HepG2 (cell line): ENCODE results near the gene LYZL2. TPM values are rescaled to one million over a fixed set of nuclear protein-coding genes. Genes with fewer than 3 reads are reported as not detected.

Experiments used
- CEBPB ChIP-seq: IDR thresholded peaks from 2 replicates; pipeline ENCODE4 v1.6.1; 2011; ENCODE audit warnings: low read depth, low read length, improper control_type of control experiment, borderline replicate concordance
- DNMT1 ChIP-seq: sonication (generic); formaldehyde crosslinking; IDR thresholded peaks from 2 replicates; pipeline ENCODE4 v1.5.1; 2020; ENCODE audit warnings: mild to moderate bottlenecking, missing genetic modification reagents
- DNMT3B ChIP-seq: conservative IDR thresholded peaks from 2 replicates; pipeline ENCODE4 v1.6.1; 2016; ENCODE audit warnings: missing biosample characterization, control low read depth
- FOXP1 ChIP-seq, 2 experiments: fragments of 450-650 bp in 1 of 2; IDR thresholded peaks; 2 replicates each; pipeline ENCODE4 v1.6.1; 2017 to 2018; ENCODE audit warnings: antibody characterized with exemption in 1 of 2
- KDM2A ChIP-seq: sonication (generic); formaldehyde crosslinking; IDR thresholded peaks from 2 replicates; pipeline ENCODE4 v1.4.0; 2020; ENCODE audit warnings: low read depth, missing genetic modification reagents, borderline replicate concordance
- POLR2AphosphoS2 ChIP-seq: IDR thresholded peaks from 2 replicates; pipeline ENCODE4 v1.6.1; 2011; ENCODE audit warnings: low read depth, low read length, improper control_type of control experiment
- SKI ChIP-seq: fragments of 450-650 bp; IDR thresholded peaks from one replicate; pipeline ENCODE4 v1.6.1; 2018; ENCODE audit warnings: mild to moderate bottlenecking; ENCODE audit not compliant: partially characterized antibody
- TOE1 ChIP-seq: sonication (generic); formaldehyde crosslinking; IDR thresholded peaks from 2 replicates; pipeline ENCODE4 v1.4.0; 2020; ENCODE audit warnings: mild to moderate bottlenecking, missing genetic modification reagents
- ZFP1 ChIP-seq: IDR thresholded peaks from 2 replicates; pipeline ENCODE4 v1.6.1; 2016
- ZFP41 ChIP-seq: sonication (generic); formaldehyde crosslinking; IDR thresholded peaks from 2 replicates; pipeline ENCODE4 v1.4.0; 2020; ENCODE audit warnings: mild to moderate bottlenecking, missing genetic modification reagents, borderline replicate concordance
- ZFP90 ChIP-seq: sonication (generic); formaldehyde crosslinking; IDR thresholded peaks from 2 replicates; pipeline ENCODE4 v1.8.0; 2022; ENCODE audit warnings: missing genetic modification reagents, mild to moderate bottlenecking, inconsistent platforms, borderline replicate concordance
- ZNF121 ChIP-seq: sonication (generic); formaldehyde crosslinking; IDR thresholded peaks from 2 replicates; pipeline ENCODE4 v1.5.0; 2020; ENCODE audit warnings: mild to moderate bottlenecking, missing genetic modification reagents
- ZNF274 ChIP-seq: sonication (generic); formaldehyde crosslinking; IDR thresholded peaks from 2 replicates; pipeline ENCODE4 v1.5.1; 2020; ENCODE audit warnings: mild to moderate bottlenecking, missing genetic modification reagents
- ZNF468 ChIP-seq: sonication (generic); formaldehyde crosslinking; IDR thresholded peaks from 2 replicates; pipeline ENCODE4 v1.8.0; 2022; ENCODE audit warnings: mild to moderate bottlenecking, moderate library complexity, missing genetic modification reagents
- ZNF549 ChIP-seq: sonication (generic); formaldehyde crosslinking; IDR thresholded peaks from 2 replicates; pipeline ENCODE4 v1.5.0; 2020; ENCODE audit warnings: missing genetic modification reagents
- ZNF652 ChIP-seq: IDR thresholded peaks from 2 replicates; pipeline ENCODE4 v1.6.1; 2016; ENCODE audit warnings: low read depth, borderline replicate concordance
- ZSCAN21 ChIP-seq: sonication (generic); formaldehyde crosslinking; IDR thresholded peaks from 2 replicates; pipeline ENCODE4 v1.8.0; 2022; ENCODE audit warnings: mild to moderate bottlenecking, missing genetic modification reagents, moderate library complexity, borderline replicate concordance
- ZSCAN22 ChIP-seq: sonication (generic); formaldehyde crosslinking; IDR thresholded peaks from 2 replicates; pipeline ENCODE4 v1.4.0; 2020; ENCODE audit warnings: mild to moderate bottlenecking, missing genetic modification reagents
- ZSCAN25 ChIP-seq: sonication (generic); formaldehyde crosslinking; IDR thresholded peaks from 2 replicates; pipeline ENCODE4 v1.8.0; 2022; ENCODE audit warnings: mild to moderate bottlenecking, missing genetic modification reagents
- polyA plus RNA-seq, 8 experiments: library from polyadenylated mRNA; depleted of rRNA in 3 of 8; stranded (reverse) in 7 of 8; unstranded in 1 of 8; fragments of >200 nt; fragmentation: Illumina TruSeq in 4 of 8; extraction: Trizol in 4 of 8; gene quantifications; 2 replicates each; pipeline versions ENCODE4 v1.2.1 to v1.2.3, GENCODE V29; 2011 to 2016; ENCODE audit warnings: low read depth in 4 of 8, missing spikeins in 1 of 8, mixed read lengths in 1 of 8; ENCODE audit not compliant: insufficient read depth in 1 of 8
- total RNA-seq, 5 experiments: library from RNA; depleted of rRNA; stranded (reverse); fragments of >200 nt; fragmentation: Illumina TruSeq; extraction: Trizol; gene quantifications; 2 replicates each; pipeline ENCODE4 v1.2.3, GENCODE V29; 2016; ENCODE audit warnings: low read depth in 1 of 5
- TF ChIP-seq, protein P1 (sequence below): sonication (generic); formaldehyde crosslinking; IDR thresholded peaks from 2 replicates; pipeline ENCODE4 v1.4.0; 2020; ENCODE audit warnings: mild to moderate bottlenecking, missing genetic modification reagents
- TF ChIP-seq, protein P2 (sequence below): IDR thresholded peaks from 2 replicates; pipeline ENCODE4 v1.6.1; 2016; ENCODE audit warnings: missing compliant biosample characterization, missing genetic modification reagents, borderline replicate concordance
- TF ChIP-seq, protein P3 (sequence below), 2 experiments: fragments of 450-650 bp in 1 of 2; sonication (generic) in 1 of 2; formaldehyde crosslinking; IDR thresholded peaks; 2 replicates each; pipeline versions ENCODE4 v1.5.0 to v1.8.0; 2020 to 2022; ENCODE audit warnings: mild to moderate bottlenecking in 1 of 2, missing genetic modification reagents in 1 of 2

The LYZL2 gene
- total and polyA plus RNA-seq, 2 of the 13 experiments (the other 11 are each of a cell fraction or from before 2014, with no cell fraction given): 0.20 to 0.63 TPM

DNA sequence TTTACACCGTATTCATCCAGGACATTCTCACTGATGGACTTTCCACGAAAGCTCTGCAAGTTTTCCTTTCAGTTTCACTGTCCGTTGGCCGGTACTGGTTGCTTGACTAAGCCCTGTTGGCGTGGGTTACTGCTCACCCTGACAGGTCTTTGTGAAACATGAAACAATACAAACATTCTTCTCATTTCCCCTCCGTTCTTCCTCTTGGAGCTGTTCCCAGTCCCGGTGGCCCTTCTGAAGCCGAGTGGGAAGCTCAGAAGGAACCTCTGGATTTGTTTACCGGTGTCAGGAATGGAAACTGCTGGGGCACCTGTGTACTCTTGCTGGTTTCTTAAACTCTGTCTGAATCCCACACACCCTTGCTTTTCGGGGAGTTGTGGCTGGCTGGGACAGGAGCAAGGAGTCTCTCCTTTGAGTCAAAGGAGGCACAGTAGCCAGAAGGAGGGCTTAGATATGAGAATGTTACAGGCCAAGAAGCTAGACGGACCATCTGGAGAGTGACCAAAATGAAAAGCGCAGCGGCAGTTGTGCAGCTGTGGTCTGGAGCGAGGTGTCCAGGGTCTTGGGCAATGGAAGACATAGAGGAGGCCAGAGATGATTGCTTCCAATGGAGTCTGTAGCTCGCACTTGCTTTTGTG lies 45.7 kb downstream of the LYZL2 start (continued):
- TF ChIP-seq, protein P1, sequence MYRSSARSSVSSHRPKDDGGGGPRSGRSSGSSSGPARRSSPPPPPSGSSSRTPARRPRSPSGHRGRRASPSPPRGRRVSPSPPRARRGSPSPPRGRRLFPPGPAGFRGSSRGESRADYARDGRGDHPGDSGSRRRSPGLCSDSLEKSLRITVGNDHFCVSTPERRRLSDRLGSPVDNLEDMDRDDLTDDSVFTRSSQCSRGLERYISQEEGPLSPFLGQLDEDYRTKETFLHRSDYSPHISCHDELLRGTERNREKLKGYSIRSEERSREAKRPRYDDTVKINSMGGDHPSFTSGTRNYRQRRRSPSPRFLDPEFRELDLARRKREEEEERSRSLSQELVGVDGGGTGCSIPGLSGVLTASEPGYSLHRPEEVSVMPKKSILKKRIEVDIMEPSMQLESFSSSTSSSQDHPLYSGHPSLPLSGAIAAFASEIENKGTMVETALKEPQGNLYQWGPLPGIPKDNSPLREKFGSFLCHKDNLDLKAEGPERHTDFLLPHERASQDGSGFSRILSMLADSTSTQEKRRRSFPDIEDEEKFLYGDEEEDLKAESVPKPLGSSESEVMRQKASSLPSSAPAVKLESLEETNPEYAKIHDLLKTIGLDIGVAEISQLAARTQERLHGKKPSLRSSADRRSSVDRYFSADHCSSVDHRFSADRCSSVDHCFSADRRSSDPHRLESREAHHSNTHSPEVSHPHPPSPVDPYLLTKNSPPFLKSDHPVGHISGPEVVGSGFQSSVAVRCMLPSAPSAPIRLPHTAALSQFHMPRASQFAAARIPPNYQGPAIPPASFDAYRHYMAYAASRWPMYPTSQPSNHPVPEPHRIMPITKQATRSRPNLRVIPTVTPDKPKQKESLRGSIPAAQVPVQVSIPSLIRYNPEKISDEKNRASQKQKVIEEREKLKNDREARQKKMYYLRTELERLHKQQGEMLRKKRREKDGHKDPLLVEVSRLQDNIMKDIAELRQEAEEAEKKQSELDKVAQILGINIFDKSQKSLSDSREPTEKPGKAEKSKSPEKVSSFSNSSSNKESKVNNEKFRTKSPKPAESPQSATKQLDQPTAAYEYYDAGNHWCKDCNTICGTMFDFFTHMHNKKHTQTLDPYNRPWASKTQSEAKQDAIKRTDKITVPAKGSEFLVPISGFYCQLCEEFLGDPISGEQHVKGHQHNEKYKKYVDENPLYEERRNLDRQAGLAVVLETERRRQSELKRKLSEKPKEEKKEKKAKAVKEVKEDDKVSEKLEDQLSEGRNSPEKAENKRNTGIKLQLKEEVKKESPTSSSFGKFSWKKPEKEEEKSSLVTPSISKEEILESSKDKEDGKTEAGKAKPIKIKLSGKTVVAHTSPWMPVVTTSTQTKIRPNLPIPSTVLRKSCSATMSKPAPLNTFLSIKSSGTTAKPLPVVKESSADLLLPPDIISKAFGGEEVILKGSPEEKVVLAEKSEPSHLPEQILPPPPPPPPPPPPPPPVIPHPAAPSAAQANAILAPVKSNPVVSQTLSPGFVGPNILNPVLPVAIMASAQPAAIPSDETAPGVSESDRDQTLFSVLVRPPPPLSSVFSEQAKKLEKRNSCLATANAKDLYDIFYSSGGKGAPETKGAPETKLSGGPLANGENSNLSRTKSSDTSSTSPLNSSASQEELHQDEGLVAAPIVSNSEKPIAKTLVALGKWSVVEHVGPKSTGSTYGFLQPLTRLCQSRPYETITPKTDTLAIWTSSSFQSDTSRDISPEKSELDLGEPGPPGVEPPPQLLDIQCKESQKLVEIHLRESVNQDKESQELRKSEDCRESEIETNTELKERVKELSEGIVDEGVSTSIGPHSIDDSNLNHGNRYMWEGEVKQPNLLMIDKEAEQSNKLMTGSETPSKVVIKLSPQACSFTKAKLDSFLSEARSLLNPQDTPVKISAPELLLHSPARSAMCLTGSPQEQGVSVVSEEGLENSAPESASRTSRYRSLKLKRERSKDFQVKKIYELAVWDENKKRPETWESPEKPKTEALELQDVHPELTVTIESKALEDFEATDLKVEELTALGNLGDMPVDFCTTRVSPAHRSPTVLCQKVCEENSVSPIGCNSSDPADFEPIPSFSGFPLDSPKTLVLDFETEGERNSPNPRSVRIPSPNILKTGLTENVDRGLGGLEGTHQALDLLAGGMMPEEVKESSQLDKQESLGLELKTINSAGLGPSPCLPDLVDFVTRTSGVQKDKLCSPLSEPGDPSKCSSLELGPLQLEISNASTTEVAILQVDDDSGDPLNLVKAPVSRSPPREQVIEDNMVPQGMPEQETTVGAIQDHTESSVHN (CRISPR knock-in tag): no peak
- TF ChIP-seq, protein P2, sequence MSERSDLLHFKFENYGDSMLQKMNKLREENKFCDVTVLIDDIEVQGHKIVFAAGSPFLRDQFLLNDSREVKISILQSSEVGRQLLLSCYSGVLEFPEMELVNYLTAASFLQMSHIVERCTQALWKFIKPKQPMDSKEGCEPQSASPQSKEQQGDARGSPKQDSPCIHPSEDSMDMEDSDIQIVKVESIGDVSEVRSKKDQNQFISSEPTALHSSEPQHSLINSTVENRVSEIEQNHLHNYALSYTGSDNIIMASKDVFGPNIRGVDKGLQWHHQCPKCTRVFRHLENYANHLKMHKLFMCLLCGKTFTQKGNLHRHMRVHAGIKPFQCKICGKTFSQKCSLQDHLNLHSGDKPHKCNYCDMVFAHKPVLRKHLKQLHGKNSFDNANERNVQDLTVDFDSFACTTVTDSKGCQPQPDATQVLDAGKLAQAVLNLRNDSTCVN (CRISPR knock-in tag): no peak
- no peak for TF ChIP-seq TOE1 (CRISPR knock-in tag)
- TF ChIP-seq ZFP90 (CRISPR knock-in tag): no peak
- no peak for TF ChIP-seq CEBPB
- no peak for TF ChIP-seq POLR2AphosphoS2
- no peak for TF ChIP-seq ZFP1 (CRISPR knock-in tag)
- TF ChIP-seq DNMT1 (CRISPR knock-in tag): no peak
- TF ChIP-seq ZSCAN22 (CRISPR knock-in tag): no peak
- TF ChIP-seq FOXP1 (IDR thresholded peaks at IDR 0.05): no peak
- peak; percentile 30 for TF ChIP-seq FOXP1 (CRISPR knock-in tag; IDR thresholded peaks at IDR 0.05)
- TF ChIP-seq SKI: no peak
- TF ChIP-seq ZFP41 (CRISPR knock-in tag): no peak
- no peak for TF ChIP-seq ZSCAN25 (CRISPR knock-in tag)
- TF ChIP-seq ZSCAN21 (CRISPR knock-in tag): no peak
- no peak for TF ChIP-seq KDM2A (CRISPR knock-in tag)
- TF ChIP-seq DNMT3B (CRISPR knock-in tag): no peak
- TF ChIP-seq ZNF549 (CRISPR knock-in tag): no peak
- TF ChIP-seq, protein P3, sequence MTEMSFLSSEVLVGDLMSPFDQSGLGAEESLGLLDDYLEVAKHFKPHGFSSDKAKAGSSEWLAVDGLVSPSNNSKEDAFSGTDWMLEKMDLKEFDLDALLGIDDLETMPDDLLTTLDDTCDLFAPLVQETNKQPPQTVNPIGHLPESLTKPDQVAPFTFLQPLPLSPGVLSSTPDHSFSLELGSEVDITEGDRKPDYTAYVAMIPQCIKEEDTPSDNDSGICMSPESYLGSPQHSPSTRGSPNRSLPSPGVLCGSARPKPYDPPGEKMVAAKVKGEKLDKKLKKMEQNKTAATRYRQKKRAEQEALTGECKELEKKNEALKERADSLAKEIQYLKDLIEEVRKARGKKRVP (CRISPR knock-in tag; IDR thresholded peaks at IDR 0.05): no peak
- no peak for TF ChIP-seq ZNF121 (CRISPR knock-in tag)
- no peak for TF ChIP-seq ZNF274
- TF ChIP-seq ZNF652 (CRISPR knock-in tag): no peak
- no peak for TF ChIP-seq ZNF468
